Activated CD4-positive, alpha-beta T cell treated with anti-CD3 and anti-CD28 coated beads for 36 hours (primary cell): ENCODE measurements around the gene S1PR3. TPM values are rescaled to one million over a fixed set of nuclear protein-coding genes. Genes with fewer than 3 reads are reported as not detected.

ENCODE experiments used
- ATAC-seq: fragments of 200-7000 bp; cut with Tn5 transposase; one replicate; pipeline ENCODE4 v1.10.0; 2021; ENCODE audit warnings: mild to moderate bottlenecking, moderate library complexity
- CTCF ChIA-PET: fragments of 350-600 bp; sonication (Branson Sonifier 250); formaldehyde crosslinking; loops from one replicate; lab custom pipeline; 2021; ENCODE audit warnings: antibody characterized with exemption; lab: Charles Lee
- POLR2A ChIA-PET: fragments of 350-600 bp; sonication (Branson Sonifier 250); formaldehyde crosslinking; loops from one replicate; lab custom pipeline; 2021; ENCODE audit warnings: antibody characterized with exemption, inconsistent platforms; lab: Charles Lee
- DNase-seq: peaks from one replicate; pipeline ENCODE4 v3.0.0-alpha.2; 2020
- H3K27ac Mint-ChIP-seq: one replicate; pipeline ENCODE4 v1.8.0; 2021; ENCODE audit warnings: mixed read lengths
- H3K27me3 Mint-ChIP-seq: one replicate; pipeline ENCODE4 v1.8.0; 2021; ENCODE audit warnings: mixed read lengths
- H3K36me3 Mint-ChIP-seq: one replicate; pipeline ENCODE4 v1.8.0; 2021; ENCODE audit warnings: low read depth, mixed read lengths
- H3K4me1 Mint-ChIP-seq: one replicate; pipeline ENCODE4 v1.8.0; 2021; ENCODE audit warnings: mixed read lengths
- H3K4me3 Mint-ChIP-seq: one replicate; pipeline ENCODE4 v1.8.0; 2021; ENCODE audit warnings: mild to moderate bottlenecking, moderate library complexity, mixed read lengths
- H3K9me3 Mint-ChIP-seq: one replicate; pipeline ENCODE4 v1.8.0; 2021; ENCODE audit warnings: low read depth, mixed read lengths
- intact Hi-C, 2 experiments: fragments of 100-400 bp; cut with DNase I in 1 of 2; cut with micrococcal nuclease in 1 of 2; formaldehyde crosslinking; loops; one replicate each; pipeline versions ENCODE4 v1.14.2 to v1.15.1; 2022 to 2024; cut with DNase I, micrococcal nuclease
- total RNA-seq, 2 experiments: library from RNA; stranded (reverse); gene quantifications; one replicate each; pipeline ENCODE4 v1.2.3, GENCODE V29; 2021

S1PR3 gene
- total RNA-seq, 2 experiments from 2014 or later: 0.56 to 1.2 TPM

DNA sequence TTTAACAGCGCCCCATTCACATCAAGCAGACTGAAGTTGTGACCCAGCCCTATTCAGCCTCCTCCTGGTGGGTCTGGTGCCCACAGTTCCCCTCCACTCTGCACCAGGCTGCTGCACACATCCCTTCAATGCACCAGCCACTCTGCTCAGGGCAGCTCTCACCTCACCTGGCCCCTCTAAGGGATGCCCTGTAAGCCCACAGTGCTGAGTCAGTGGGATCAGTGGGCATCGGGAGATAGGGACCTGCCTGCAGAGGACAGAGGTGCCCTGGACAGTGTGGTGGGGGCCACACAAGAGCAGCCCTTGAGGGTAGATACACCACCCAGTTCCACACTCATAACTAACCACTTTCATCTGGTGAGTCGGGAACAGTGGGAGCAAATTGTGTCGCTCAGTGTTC lies 38.3 kb upstream of the S1PR3 start:
- ChIA-PET CTCF (interaction anchor here (0.6 kb wide), 1 partner anchor 52 kb away, joined by 3 read pairs; no protein-coding TSS in a partner anchor), POLR2A (no interaction called here)
- H3K27me3 Mint-ChIP-seq: peaks cover 32% of the 10 kb centered on the region
- H3K36me3 Mint-ChIP-seq: no peaks in the 10 kb centered on the region
- peaks cover 12% of the 10 kb centered on the region for H3K4me1 Mint-ChIP-seq
- no peak overlapping the region for H3K4me3 Mint-ChIP-seq
- ATAC-seq: no peak
- no peaks in the 10 kb centered on the region for H3K9me3 Mint-ChIP-seq
- H3K27ac Mint-ChIP-seq: no peak overlapping the region
- no peak for DNase-seq
- intact Hi-C loops: no loop called here

DNA sequence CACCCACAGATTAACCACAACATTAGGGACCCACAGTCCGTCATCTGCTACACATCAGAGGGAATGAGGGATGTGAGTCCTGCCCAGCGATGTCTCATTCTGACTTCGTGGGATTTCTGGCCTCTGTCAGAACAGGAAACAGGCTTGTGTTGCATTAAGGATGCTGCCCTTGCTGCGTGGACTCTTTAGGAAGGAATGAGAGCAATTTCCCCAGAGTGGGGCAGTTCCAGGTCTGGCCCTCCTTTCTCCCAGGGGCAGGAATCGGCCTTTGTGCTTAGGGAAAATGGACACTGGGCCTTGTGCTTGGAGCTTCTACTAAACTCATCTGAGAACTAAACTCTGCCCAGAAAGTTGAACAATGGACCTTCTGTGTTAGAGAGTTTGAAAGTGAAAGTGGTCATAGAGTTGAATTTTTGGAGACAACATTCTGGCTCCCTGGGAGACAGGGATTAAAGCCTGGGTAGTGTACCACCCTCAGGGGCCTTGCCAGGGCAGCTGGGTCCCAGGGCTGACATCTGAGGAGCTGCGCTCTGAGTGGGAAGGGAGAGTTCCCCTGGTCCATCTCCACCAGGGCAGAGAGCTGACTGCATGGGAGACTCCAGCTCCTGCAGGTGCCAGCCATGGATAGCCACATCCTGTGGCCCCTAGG lies 37.8 kb upstream of the S1PR3 start:
- CTCF ChIA-PET: no interaction called here
- intact Hi-C loops: no loop called here
- Mint-ChIP-seq H3K9me3 (no peaks in the 10 kb centered on the region), H3K27me3 (peaks cover 31% of the 10 kb centered on the region), H3K27ac (no peak overlapping the region), H3K4me3 (no peak overlapping the region), H3K4me1 (peaks cover 12% of the 10 kb centered on the region), H3K36me3 (no peaks in the 10 kb centered on the region)
- POLR2A ChIA-PET: no interaction called here
- DNase-seq (no peak), ATAC-seq (no peak)

DNA sequence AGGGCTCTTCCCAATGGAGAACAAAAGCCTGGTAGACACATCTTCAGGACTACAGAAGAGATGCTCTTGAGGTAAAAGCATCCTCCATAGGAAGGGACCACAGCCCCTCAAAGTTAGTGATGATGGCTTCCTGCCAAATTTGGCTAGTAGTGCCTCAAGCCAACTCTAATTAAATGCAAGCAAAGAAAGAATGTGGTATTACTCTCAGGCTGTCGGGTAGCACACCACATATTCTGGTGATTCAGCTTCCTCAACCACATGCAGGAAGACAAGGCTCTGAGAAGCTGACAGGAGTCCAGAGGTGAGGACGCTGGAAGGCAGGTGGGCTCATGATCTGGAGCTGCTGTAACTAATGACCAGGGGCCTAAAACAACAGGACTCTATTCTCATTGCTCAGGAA lies 37.2 kb upstream of the S1PR3 start:
- Mint-ChIP-seq H3K27ac (no peak overlapping the region), H3K9me3 (no peaks in the 10 kb centered on the region), H3K4me1 (peaks cover 12% of the 10 kb centered on the region), H3K27me3 (peaks cover 31% of the 10 kb centered on the region), H3K36me3 (no peaks in the 10 kb centered on the region), H3K4me3 (no peak overlapping the region)
- ChIA-PET CTCF (no interaction called here), POLR2A (no interaction called here)
- intact Hi-C loops: no loop called here
- DNase-seq: no peak
- peak; percentile 21 for ATAC-seq

DNA sequence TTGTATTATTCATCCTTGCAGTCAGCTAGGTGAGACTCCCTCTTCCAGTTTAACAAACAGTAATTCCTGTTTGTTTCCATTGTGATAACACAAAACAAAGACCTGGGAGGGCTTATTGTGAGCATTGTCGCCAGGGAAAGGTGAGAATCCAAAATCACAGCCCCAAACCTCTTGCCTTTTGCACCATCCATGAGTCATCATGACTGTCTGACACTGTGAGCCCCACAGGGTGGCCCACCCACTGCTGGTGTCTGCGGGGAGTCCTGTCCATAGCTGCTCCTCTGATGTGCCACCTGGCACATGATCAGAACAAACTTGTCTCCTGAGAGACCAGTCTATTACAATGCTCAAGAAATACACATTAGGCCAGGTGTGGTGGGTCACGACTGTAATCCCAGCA lies 33.7 kb upstream of the S1PR3 start:
- Mint-ChIP-seq H3K27ac (no peak overlapping the region), H3K27me3 (peaks cover 33% of the 10 kb centered on the region), H3K4me3 (no peak overlapping the region), H3K9me3 (no peaks in the 10 kb centered on the region), H3K36me3 (no peaks in the 10 kb centered on the region), H3K4me1 (peaks cover 5% of the 10 kb centered on the region)
- DNase-seq (no peak), ATAC-seq (no peak)
- intact Hi-C loops: no loop called here
- ChIA-PET POLR2A (no interaction called here), CTCF (no interaction called here)

DNA sequence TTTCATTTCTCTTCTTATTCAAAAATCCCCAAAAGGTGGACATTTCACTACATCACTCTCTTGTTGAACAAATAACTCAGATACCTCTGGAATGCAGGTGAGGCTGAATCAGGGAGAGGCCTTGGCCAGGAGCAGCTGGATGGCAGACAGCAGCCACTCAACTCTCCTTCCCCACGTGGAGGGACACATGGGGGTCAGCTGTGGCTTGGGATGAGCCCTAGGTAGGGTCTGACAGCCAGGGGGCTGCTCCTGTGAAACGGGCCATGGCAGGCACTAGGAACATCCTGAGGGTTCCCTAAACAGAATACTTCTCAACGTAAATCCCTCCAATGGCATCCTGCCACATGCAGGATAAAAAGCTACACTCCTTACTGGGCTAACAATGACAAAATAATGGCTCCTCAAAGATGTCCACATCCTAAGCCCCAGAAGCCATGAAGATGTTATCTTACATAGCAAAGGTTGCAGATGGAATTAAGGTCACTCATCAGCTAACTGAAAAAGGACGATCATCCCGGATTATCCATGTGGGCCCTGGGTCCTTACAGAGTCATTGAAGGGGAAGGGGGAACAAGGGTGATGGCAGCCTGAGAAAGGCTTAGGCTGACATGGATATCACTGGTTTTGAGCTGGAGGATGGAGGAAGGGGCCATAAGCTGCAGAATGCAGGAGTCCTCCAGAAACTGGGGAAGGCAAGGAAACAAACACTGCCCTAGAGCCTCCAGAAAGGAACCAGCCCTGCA lies 31.4 kb upstream of the S1PR3 start:
- H3K9me3 Mint-ChIP-seq: no peaks in the 10 kb centered on the region

DNA sequence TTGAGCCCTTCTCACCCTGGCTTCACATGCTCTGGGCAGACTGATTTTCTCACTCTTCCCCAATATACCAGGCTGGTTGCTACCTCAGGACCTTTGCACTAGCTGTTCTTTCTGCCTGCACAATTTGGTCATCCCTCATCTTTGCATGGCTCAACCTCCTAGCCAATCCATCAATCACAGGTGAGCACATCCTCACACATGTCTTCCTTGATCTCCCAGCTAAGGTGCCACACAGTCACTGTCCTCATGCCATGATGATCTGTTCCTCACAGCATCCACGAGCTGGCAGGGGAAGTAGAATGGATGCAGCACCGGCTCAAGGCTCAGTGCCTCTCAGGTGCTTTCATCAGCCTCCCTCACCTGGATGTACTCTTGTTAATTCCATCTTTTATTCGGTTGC lies 30.6 kb upstream of the S1PR3 start:
- Mint-ChIP-seq H3K27ac (no peak overlapping the region), H3K4me3 (no peak overlapping the region), H3K9me3 (no peaks in the 10 kb centered on the region), H3K4me1 (peaks cover 4% of the 10 kb centered on the region), H3K27me3 (peaks cover 24% of the 10 kb centered on the region), H3K36me3 (no peaks in the 10 kb centered on the region)
- ATAC-seq (no peak), DNase-seq (no peak)
- CTCF ChIA-PET: no interaction called here
- POLR2A ChIA-PET: no interaction called here
- intact Hi-C loops: no loop called here

More for the DNA sequence above, 31.4 kb upstream of the S1PR3 start:
- DNase-seq (no peak), ATAC-seq (no peak)
- Mint-ChIP-seq H3K4me1 (peaks cover 4% of the 10 kb centered on the region), H3K36me3 (no peaks in the 10 kb centered on the region), H3K27ac (no peak overlapping the region), H3K4me3 (no peak overlapping the region), H3K27me3 (peaks cover 28% of the 10 kb centered on the region)
- ChIA-PET POLR2A (no interaction called here), CTCF (no interaction called here)
- intact Hi-C loops: no loop called here

DNA sequence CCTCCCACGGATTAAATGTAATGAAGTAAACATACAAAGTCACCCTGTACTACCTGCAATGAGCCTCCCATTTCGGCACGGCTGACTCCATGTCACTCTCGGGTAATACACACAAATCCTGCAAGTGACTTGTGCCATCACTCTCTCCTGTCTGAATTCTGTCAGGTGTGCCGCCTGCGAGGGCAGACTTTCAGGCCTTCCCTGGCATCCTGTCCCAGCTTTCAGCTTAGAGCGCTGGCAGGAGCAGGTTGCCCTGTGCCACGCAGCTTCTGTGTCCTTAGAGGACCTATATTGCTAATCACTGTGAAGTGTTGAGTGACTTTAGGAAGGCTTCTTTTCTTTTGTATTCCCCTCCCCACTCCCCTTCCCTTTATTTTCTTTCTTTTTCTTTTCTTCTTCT lies 25.8 kb upstream of the S1PR3 start:
- CTCF ChIA-PET: no interaction called here
- H3K27ac Mint-ChIP-seq: no peak overlapping the region
- DNase-seq (no peak), ATAC-seq (no peak)
- H3K4me1 Mint-ChIP-seq: peaks cover 4% of the 10 kb centered on the region
- no peaks in the 10 kb centered on the region for H3K9me3 Mint-ChIP-seq
- H3K27me3 Mint-ChIP-seq: peaks cover 17% of the 10 kb centered on the region
- H3K4me3 Mint-ChIP-seq: no peak overlapping the region
- POLR2A ChIA-PET: no interaction called here
- intact Hi-C loops: no loop called here
- H3K36me3 Mint-ChIP-seq: no peaks in the 10 kb centered on the region

DNA sequence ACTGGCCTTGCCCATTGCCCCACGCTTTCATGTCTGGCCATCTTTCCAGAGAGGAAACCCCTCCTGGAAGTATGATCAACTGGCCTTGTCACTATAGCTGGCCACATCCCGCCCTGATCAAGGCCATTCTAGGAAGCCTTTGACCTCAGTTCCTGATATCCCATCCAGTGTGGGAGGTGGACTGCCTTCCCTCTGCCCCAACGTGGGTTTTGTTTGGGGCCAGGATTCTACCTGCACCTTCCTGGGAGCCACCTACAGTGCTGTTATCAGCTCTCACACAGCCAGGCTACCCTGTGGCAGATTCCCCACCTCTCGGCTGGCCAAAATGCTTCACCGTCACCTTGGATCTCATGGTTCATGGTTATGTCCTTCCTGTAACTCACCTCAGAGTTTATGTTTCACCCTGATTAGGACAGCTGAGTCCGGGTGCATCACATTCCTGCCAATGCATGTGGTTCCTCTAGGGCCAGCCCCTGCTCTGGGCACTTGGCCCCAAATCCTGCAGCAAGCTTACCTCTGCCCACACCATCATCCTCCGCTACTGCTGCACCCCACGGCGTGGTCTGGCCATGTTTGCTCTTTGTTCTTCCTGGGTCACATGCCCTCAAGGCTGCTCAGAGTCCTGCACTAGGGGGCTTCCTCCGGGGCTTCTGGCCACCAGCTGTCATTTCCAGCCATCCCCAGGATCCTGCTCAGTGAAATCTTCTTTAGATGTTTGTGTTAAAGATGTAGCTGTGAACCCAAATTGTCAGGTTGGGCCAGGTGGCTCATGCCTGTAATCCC lies 24.2 kb upstream of the S1PR3 start:
- Mint-ChIP-seq H3K36me3 (no peaks in the 10 kb centered on the region), H3K4me3 (no peak overlapping the region), H3K27ac (no peak overlapping the region), H3K9me3 (no peaks in the 10 kb centered on the region), H3K27me3 (peaks cover 12% of the 10 kb centered on the region), H3K4me1 (peaks cover 4% of the 10 kb centered on the region)
- ATAC-seq (no peak), DNase-seq (no peak)
- CTCF ChIA-PET: no interaction called here
- intact Hi-C loops: no loop called here
- POLR2A ChIA-PET: no interaction called here

DNA sequence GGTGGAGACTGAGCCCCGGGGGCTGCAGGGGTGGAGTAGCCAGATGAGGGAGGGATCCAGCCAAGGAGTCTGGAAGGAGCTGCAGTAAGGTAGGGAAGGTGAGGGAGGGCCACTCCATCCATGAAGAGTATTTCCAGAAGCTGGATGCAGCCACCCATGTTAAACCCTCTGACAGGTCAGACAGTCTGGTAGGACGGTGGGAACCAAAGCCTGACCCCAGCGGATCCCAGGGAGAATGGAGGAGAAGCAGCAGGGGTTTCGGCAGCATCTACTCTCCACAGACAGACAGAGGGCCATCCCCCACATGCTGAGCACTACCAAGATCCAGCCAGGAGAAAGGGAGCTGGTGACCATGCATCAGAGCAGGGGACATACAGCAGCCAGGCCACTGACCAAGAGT lies 22.5 kb upstream of the S1PR3 start:
- no peaks in the 10 kb centered on the region for H3K9me3 Mint-ChIP-seq
- intact Hi-C loops: no loop called here
- H3K27me3 Mint-ChIP-seq: peaks cover 6% of the 10 kb centered on the region

DNA sequence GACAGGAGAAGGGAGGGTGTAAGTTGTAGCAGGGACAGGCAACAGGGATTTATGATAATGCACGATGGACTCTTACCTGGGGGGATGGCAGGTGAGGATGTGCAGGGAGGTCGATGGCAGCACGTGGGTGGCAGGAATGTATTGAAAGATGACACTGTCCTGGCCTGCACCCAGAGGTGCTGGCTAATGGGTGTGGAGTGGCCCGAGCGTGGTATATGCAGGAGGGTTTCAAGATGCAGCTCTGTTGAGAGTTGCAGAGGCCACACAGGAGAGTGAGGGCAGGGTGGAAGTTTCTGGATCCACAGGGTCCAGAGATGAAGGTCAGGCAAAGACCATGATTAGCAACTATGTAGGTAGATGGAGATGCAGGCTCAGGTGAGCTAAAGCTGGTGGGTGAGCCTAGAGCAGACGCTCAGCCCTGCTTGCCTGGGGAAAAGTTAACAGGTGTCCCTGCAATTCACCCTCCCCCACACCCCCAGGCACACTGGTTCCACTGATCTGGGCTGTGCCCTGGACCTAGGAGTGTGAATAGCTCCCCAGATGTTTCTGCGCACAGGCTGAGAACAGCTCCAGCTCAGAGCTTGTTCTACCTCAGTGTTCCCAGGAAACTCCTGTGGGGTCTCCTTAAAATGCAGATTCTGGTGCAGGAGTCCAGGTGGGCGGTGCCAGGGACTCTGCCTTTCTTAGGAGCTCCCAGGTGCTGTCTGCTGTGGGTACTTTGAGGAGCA lies 21.5 kb upstream of the S1PR3 start:
- ATAC-seq (no peak), DNase-seq (no peak)
- intact Hi-C loops: no loop called here
- ChIA-PET POLR2A (interaction anchor here (0.6 kb wide), 2 partner anchors 50 to 91 kb away, joined by 3 read pairs; no protein-coding TSS in a partner anchor), CTCF (no interaction called here)
- no peak overlapping the region for H3K4me3 Mint-ChIP-seq
- no peaks in the 10 kb centered on the region for H3K4me1 Mint-ChIP-seq
- no peaks in the 10 kb centered on the region for H3K9me3 Mint-ChIP-seq
- no peak overlapping the region for H3K27ac Mint-ChIP-seq
- H3K36me3 Mint-ChIP-seq: no peaks in the 10 kb centered on the region
- H3K27me3 Mint-ChIP-seq: peaks cover 6% of the 10 kb centered on the region

More for the DNA sequence above, 22.5 kb upstream of the S1PR3 start:
- no peaks in the 10 kb centered on the region for H3K4me1 Mint-ChIP-seq
- no peak overlapping the region for H3K4me3 Mint-ChIP-seq
- CTCF ChIA-PET: no interaction called here
- no peak for ATAC-seq
- POLR2A ChIA-PET: no interaction called here
- H3K27ac Mint-ChIP-seq: no peak overlapping the region
- no peaks in the 10 kb centered on the region for H3K36me3 Mint-ChIP-seq
- DNase-seq: no peak

DNA sequence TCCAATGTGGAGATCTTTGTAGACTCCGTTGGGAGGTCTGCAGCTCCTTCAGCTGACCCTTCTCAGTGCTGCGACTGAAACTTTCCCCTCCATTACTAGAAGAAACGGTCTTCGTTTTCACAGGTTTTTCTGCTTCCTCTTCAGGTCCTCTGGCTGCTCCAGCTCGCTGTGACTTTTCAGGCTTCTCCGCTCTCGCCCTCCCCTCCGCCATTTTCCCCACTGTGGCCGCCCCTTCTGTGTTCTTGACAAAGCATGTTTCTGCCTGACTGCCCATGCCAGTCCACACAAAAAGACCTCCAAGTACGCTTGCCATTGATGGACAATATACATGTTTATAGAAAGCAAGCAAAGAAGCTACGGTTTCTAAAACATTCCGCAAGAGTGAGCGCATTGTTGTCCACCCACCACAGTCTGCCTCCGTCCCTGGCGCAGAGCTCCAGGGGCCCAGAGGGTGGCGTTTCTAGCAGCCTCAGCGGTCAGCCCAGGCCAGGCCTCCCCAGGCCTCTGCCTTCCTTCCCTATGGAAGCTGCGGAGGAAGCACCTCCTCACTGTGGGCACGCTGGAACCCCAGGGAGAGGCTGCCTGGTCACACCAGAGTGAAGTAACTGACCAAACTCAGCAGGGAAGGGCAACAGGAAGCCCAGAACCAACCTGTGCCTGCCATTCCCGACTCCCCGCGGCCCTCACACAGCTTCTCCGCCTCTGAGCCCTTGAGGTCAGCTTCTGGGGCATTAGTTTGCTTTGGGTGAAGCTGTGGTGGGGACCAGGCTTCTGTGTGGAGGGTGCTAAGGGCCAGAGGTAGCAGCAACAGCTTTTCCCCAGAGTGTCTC lies 19.9 kb upstream of the S1PR3 start:
- ChIA-PET POLR2A (no interaction called here), CTCF (no interaction called here)
- Mint-ChIP-seq H3K36me3 (no peaks in the 10 kb centered on the region), H3K4me3 (no peak overlapping the region), H3K4me1 (peaks cover 4% of the 10 kb centered on the region), H3K27ac (no peak overlapping the region), H3K9me3 (no peaks in the 10 kb centered on the region), H3K27me3 (peaks cover 6% of the 10 kb centered on the region)
- DNase-seq (no peak), ATAC-seq (no peak)
- intact Hi-C loops: no loop called here
